IMR-90 (cell line): ENCODE results near the gene LRP1B. TPM values are rescaled to one million over a fixed set of nuclear protein-coding genes. Genes with fewer than 3 reads are reported as not detected.

Source experiments
- ATAC-seq: fragments of 200-7000 bp; cut with Tn5 transposase; 2 replicates; pipeline ENCODE4 v1.9.1; 2020; ENCODE audit warnings: low read depth, mild to moderate bottlenecking, moderate library complexity
- BruUV-seq: library from RNA; stranded (reverse); fragments of 400-500 nt; replicated peaks from 2 replicates; lab custom pipeline; 2021; lab: Mats Ljungman, UMichigan
- CTCF ChIA-PET: fragments of 300-600 bp; formaldehyde crosslinking; extraction: SDS; loops from one replicate; lab custom pipeline; 2021; ENCODE audit warnings: antibody characterized with exemption; lab: Yijun Ruan, JAX
- POLR2A ChIA-PET: fragments of 300-600 bp; sonication (Branson Sonifier 250); formaldehyde crosslinking; loops from one replicate; lab custom pipeline; 2022; ENCODE audit warnings: antibody characterized with exemption; ENCODE audit not compliant: unreplicated experiment; lab: Charles Lee
- DNase-seq: peaks from one replicate; pipeline ENCODE4 v3.0.0; 2013
- H2AFZ ChIP-seq: replicated peaks from 2 replicates; pipeline ENCODE3; 2013; ENCODE audit warnings: low read length, mild to moderate bottlenecking; ENCODE audit not compliant: poor library complexity
- H2AK5ac ChIP-seq: 2 replicates; pipeline ENCODE4 v1.6.1; 2013; ENCODE audit warnings: low read depth, low read length, inconsistent platforms
- H2AK9ac ChIP-seq: replicated peaks from 2 replicates; pipeline ENCODE3; 2013; ENCODE audit warnings: mild to moderate bottlenecking, low read depth, low read length, moderate library complexity; ENCODE audit not compliant: poor library complexity
- H2BK120ac ChIP-seq: 2 replicates; pipeline ENCODE4 v1.6.1; 2013; ENCODE audit warnings: low read depth, low read length, inconsistent platforms
- H2BK15ac ChIP-seq: 3 replicates; pipeline ENCODE4 v1.6.1; 2013; ENCODE audit warnings: low read depth, low read length, inconsistent platforms
- H2BK20ac ChIP-seq: 2 replicates; pipeline ENCODE4 v1.6.1; 2013; ENCODE audit warnings: low read depth, mild to moderate bottlenecking, inconsistent platforms, low read length, moderate library complexity
- H2BK5ac ChIP-seq: 2 replicates; pipeline ENCODE4 v1.6.1; 2013; ENCODE audit warnings: mild to moderate bottlenecking, low read depth, low read length, inconsistent platforms; ENCODE audit not compliant: poor library complexity, severe bottlenecking
- H3K14ac ChIP-seq: replicated peaks from 2 replicates; pipeline ENCODE4 v1.6.1; 2013; ENCODE audit warnings: low read depth, low read length, inconsistent platforms
- H3K18ac ChIP-seq: 2 replicates; pipeline ENCODE4 v1.6.1; 2013; ENCODE audit warnings: low read depth, low read length, control low read depth
- H3K23ac ChIP-seq: 2 replicates; pipeline ENCODE4 v1.6.1; 2013; ENCODE audit warnings: low read depth, low read length, inconsistent platforms
- H3K27ac ChIP-seq: 2 replicates; pipeline ENCODE4 v1.5.1; 2013; ENCODE audit warnings: mild to moderate bottlenecking, control low read depth, low read length; ENCODE audit not compliant: insufficient read depth
- H3K27me3 ChIP-seq: 2 replicates; pipeline ENCODE4 v1.6.1; 2013; ENCODE audit warnings: low read length; ENCODE audit not compliant: control insufficient read depth, insufficient read depth
- H3K36me3 ChIP-seq: 2 replicates; pipeline ENCODE4 v1.6.1; 2013; ENCODE audit warnings: low read length, mixed read lengths; ENCODE audit not compliant: control insufficient read depth, insufficient read depth
- H3K4ac ChIP-seq: 2 replicates; pipeline ENCODE4 v1.6.1; 2013; ENCODE audit warnings: low read depth, low read length, inconsistent platforms
- H3K4me1 ChIP-seq: 2 replicates; pipeline ENCODE4 v1.6.1; 2013; ENCODE audit warnings: low read length, mixed read lengths; ENCODE audit not compliant: control insufficient read depth, insufficient read depth
- H3K4me2 ChIP-seq: 2 replicates; pipeline ENCODE4 v1.6.1; 2013; ENCODE audit warnings: low read depth, mild to moderate bottlenecking, control low read depth, low read length, moderate library complexity
- H3K4me3 ChIP-seq: 2 replicates; pipeline ENCODE4 v1.5.1; 2013; ENCODE audit warnings: low read depth, mild to moderate bottlenecking, control low read depth, low read length, moderate library complexity; ENCODE audit not compliant: insufficient read depth
- H3K56ac ChIP-seq: 2 replicates; pipeline ENCODE4 v1.6.1; 2013; ENCODE audit warnings: low read length, inconsistent platforms; ENCODE audit not compliant: insufficient read depth; ENCODE audit errors: extremely low read depth
- H3K79me1 ChIP-seq, 2 experiments: 2 replicates each; pipeline ENCODE4 v1.6.1; 2013; ENCODE audit warnings: low read length in 2 of 2, inconsistent platforms in 1 of 2, low read depth in 1 of 2
- H3K9ac ChIP-seq: 2 replicates; pipeline ENCODE4 v1.6.1; 2013; ENCODE audit warnings: low read depth, low read length, control low read depth
- H3K9me1 ChIP-seq: 2 replicates; pipeline ENCODE4 v1.6.1; 2013; ENCODE audit warnings: low read length, inconsistent platforms; ENCODE audit not compliant: insufficient read depth
- H3K9me3 ChIP-seq: 2 replicates; pipeline ENCODE4 v1.6.1; 2013; ENCODE audit warnings: low read length; ENCODE audit not compliant: control insufficient read depth, insufficient read depth
- H4K20me1 ChIP-seq: 2 replicates; pipeline ENCODE4 v1.6.1; 2013; ENCODE audit warnings: low read length, inconsistent platforms; ENCODE audit not compliant: insufficient read depth
- H4K5ac ChIP-seq: 2 replicates; pipeline ENCODE4 v1.6.1; 2013; ENCODE audit warnings: mild to moderate bottlenecking, low read depth, low read length, control low read depth
- H4K8ac ChIP-seq, 2 experiments: 2 replicates each; pipeline ENCODE4 v1.6.1; 2013; ENCODE audit warnings: low read depth in 2 of 2, low read length in 2 of 2, control low read depth in 1 of 2, inconsistent platforms in 1 of 2
- H4K91ac ChIP-seq: 2 replicates; pipeline ENCODE4 v1.6.1; 2013; ENCODE audit warnings: low read depth, low read length, inconsistent platforms; ENCODE audit not compliant: insufficient read depth
- CEBPB ChIP-seq: IDR thresholded peaks from 2 replicates; pipeline ENCODE4 v1.6.1; 2012; ENCODE audit warnings: low read depth, low read length, improper control_type of control experiment
- CTCF ChIP-seq: conservative IDR thresholded peaks from 2 replicates; pipeline ENCODE4 v1.5.1; 2012; ENCODE audit warnings: mild to moderate bottlenecking, low read depth, low read length, improper control_type of control experiment
- FOS ChIP-seq: fragments of 150-350 bp; IDR thresholded peaks from 2 replicates; pipeline ENCODE4 v1.6.1; 2016; ENCODE audit warnings: low read depth, low read length
- MAFK ChIP-seq: IDR thresholded peaks from 2 replicates; pipeline ENCODE4 v1.6.1; 2012; ENCODE audit warnings: low read depth, low read length, improper control_type of control experiment
- MAZ ChIP-seq: IDR thresholded peaks from 2 replicates; pipeline ENCODE4 v1.6.1; 2012; ENCODE audit warnings: low read depth, mild to moderate bottlenecking, low read length, improper control_type of control experiment, moderate library complexity, borderline replicate concordance
- RFX5 ChIP-seq: IDR thresholded peaks from 2 replicates; pipeline ENCODE4 v1.8.0; 2012; ENCODE audit warnings: low read depth, mild to moderate bottlenecking, low read length, moderate library complexity
- WGBS, 2 experiments: methylation state at CpG; one replicate each; pipeline versions ENCODE4 v1.1.5 to v1.1.7; 2013; ENCODE audit warnings: missing lambda C conversion rate in 2 of 2; ENCODE audit not compliant: insufficient read length in 1 of 2; ENCODE audit errors: extremely low coverage in 2 of 2; 5-methylcytosine and 5-hydroxymethylcytosine counted together
- dilution Hi-C: fragments of 300-500 bp; cut with HindIII; formaldehyde crosslinking; loops from one replicate; pipeline ENCODE4 v1.14.3; 2018; ENCODE audit warnings: low sequenced_read_pairs; ENCODE audit not compliant: unreplicated experiment
- in situ Hi-C: fragments of 300-500 bp; cut with MboI; formaldehyde crosslinking; loops from 3 replicates; pipeline ENCODE4 v1.14.3; 2019; ENCODE audit warnings: low sequenced_read_pairs, inconsistent platforms, mixed read lengths
- intact Hi-C: fragments of 100-400 bp; cut with micrococcal nuclease; formaldehyde crosslinking; loops from 2 replicates; pipeline ENCODE4 v1.10.0; 2022
- polyA plus RNA-seq, 3 experiments: library from polyadenylated mRNA; depleted of rRNA; stranded (reverse); fragments of >200 nt; gene quantifications; 2 replicates each; pipeline ENCODE4 v1.2.3, GENCODE V29; 2012; ENCODE audit warnings: low replicate concordance in 1 of 3
- total RNA-seq: library from RNA; depleted of rRNA; stranded (reverse); fragments of >200 nt; gene quantifications from 2 replicates; pipeline ENCODE4 v1.2.3, GENCODE V29; 2012

LRP1B gene
- total and polyA plus RNA-seq, 2 of the 4 experiments (the other 2 are of a cell fraction) = under 0.01 to 0.02 TPM

- intact Hi-C loops (no loop called here), in situ Hi-C loops (no loop called here), dilution Hi-C loops (no loop called here)
- TF ChIP-seq CEBPB (no peak), RFX5 (no peak), MAZ (no peak), FOS (no peak), MAFK (no peak), CTCF (no peak)
- no peaks in the 10 kb centered on the region for H3K27me3 ChIP-seq
- no peak overlapping the region for H2AK5ac ChIP-seq
- H3K27ac ChIP-seq = no peak overlapping the region
- WGBS, 2 experiments = 67% methylated on average over 1 of the region's 4 CpGs; no CpG with 5 or more reads in 1 of the 2 experiments
- no peak overlapping the region for H2BK5ac ChIP-seq
- ATAC-seq = no peak
- no peak overlapping the region for H3K23ac ChIP-seq
- H2BK120ac ChIP-seq = no peak overlapping the region
- H3K36me3 ChIP-seq = no peaks in the 10 kb centered on the region
- no peak overlapping the region for H3K14ac ChIP-seq
- POLR2A ChIA-PET = no interaction called here
- no peak overlapping the region for H3K56ac ChIP-seq
- H3K4me3 ChIP-seq = no peak overlapping the region
- no peaks in the 10 kb centered on the region for H3K9me1 ChIP-seq
- BruUV-seq = no TSS peak
- no peaks in the 10 kb centered on the region for H4K20me1 ChIP-seq
- CTCF ChIA-PET = no interaction called here
- no peak overlapping the region for H2AFZ ChIP-seq
- H3K9ac ChIP-seq = no peak overlapping the region
- H4K91ac ChIP-seq = no peak overlapping the region
- no peaks in the 10 kb centered on the region for H3K79me1 ChIP-seq
- no peak overlapping the region for H3K18ac ChIP-seq
- no peak overlapping the region for H3K4ac ChIP-seq
- H4K8ac ChIP-seq = no peak overlapping the region
- H4K5ac ChIP-seq = no peak overlapping the region
- peaks cover 7% of the 10 kb centered on the region for H3K9me3 ChIP-seq
- H2BK15ac ChIP-seq = no peak overlapping the region
- no peak overlapping the region for H2AK9ac ChIP-seq
- no peaks in the 10 kb centered on the region for H3K4me1 ChIP-seq
- H3K4me2 ChIP-seq = no peak overlapping the region
- H2BK20ac ChIP-seq = no peak overlapping the region
- DNase-seq = no peak
Observed at GRCh38 chr2:140186313-140186712, 1944.5 kb downstream of the LRP1B start.
